Common myeloid progenitor, CD34-positive (primary cell): ENCODE results near the gene NOXO1.

Source experiments
- CTCF ChIA-PET: fragments of 350-600 bp; sonication (Branson Sonifier 250); formaldehyde crosslinking; loops from one replicate; lab custom pipeline; 2021; ENCODE audit warnings: antibody characterized with exemption; lab: Charles Lee
- POLR2A ChIA-PET: fragments of 350-600 bp; sonication (Branson Sonifier 250); formaldehyde crosslinking; loops from one replicate; lab custom pipeline; 2021; ENCODE audit warnings: antibody characterized with exemption; lab: Charles Lee
- DNase-seq, 3 donors: peaks; one replicate each; pipeline versions ENCODE4 v3.0.0 to v3.0.0-alpha.2; 2013
- H3K27ac ChIP-seq, 2 experiments: 1 replicate in 1 of 2; 2 replicates in 1 of 2; pipeline ENCODE4 v1.7.0; 2013; ENCODE audit warnings: inconsistent platforms in 2 of 2, low read length in 2 of 2, mild to moderate bottlenecking in 2 of 2, low read depth in 1 of 2, moderate library complexity in 1 of 2; ENCODE audit not compliant: severe bottlenecking in 2 of 2, insufficient read depth in 1 of 2, poor library complexity in 1 of 2
- H3K27me3 ChIP-seq, 5 experiments: replicated peaks in 2 of 5; 1 replicate in 3 of 5; 2 replicates in 2 of 5; pipeline versions ENCODE4 v1.6.1 to v1.7.0; 2013; ENCODE audit warnings: low read length in 4 of 5, mild to moderate bottlenecking in 2 of 5, moderate library complexity in 2 of 5, inconsistent platforms in 1 of 5; ENCODE audit not compliant: insufficient read depth in 5 of 5, control insufficient read depth in 4 of 5
- H3K36me3 ChIP-seq, 4 experiments: 1 replicate in 2 of 4; 2 replicates in 2 of 4; pipeline versions ENCODE4 v1.6.1 to v1.7.0; 2013; ENCODE audit warnings: low read length in 3 of 4, control low read depth in 1 of 4, mild to moderate bottlenecking in 1 of 4; ENCODE audit not compliant: control insufficient read depth in 4 of 4, insufficient read depth in 4 of 4
- H3K4me1 ChIP-seq, 4 experiments: 1 replicate in 3 of 4; 2 replicates in 1 of 4; pipeline versions ENCODE4 v1.6.1 to v1.7.1; 2013; ENCODE audit warnings: low read length in 3 of 4, mild to moderate bottlenecking in 3 of 4, control low read depth in 1 of 4, inconsistent platforms in 1 of 4, moderate library complexity in 1 of 4; ENCODE audit not compliant: control insufficient read depth in 4 of 4, insufficient read depth in 4 of 4; ENCODE audit errors: control extremely low read depth in 1 of 4
- H3K4me3 ChIP-seq, 7 experiments: 1 replicate in 4 of 7; 2 replicates in 3 of 7; pipeline versions ENCODE4 v1.5.1 to v1.7.0; 2013; ENCODE audit warnings: mild to moderate bottlenecking in 7 of 7, low read length in 6 of 7, moderate library complexity in 6 of 7, inconsistent platforms in 2 of 7, low read depth in 2 of 7, control low read depth in 1 of 7; ENCODE audit not compliant: insufficient read depth in 4 of 7, control insufficient read depth in 1 of 7; ENCODE audit errors: extremely low read depth in 1 of 7
- H3K9me3 ChIP-seq, 5 experiments: 1 replicate in 4 of 5; 2 replicates in 1 of 5; pipeline versions ENCODE4 v1.6.1 to v1.7.1; 2013; ENCODE audit warnings: low read length in 4 of 5, mild to moderate bottlenecking in 2 of 5, inconsistent platforms in 1 of 5, low read depth in 1 of 5, moderate library complexity in 1 of 5; ENCODE audit not compliant: control insufficient read depth in 4 of 5, insufficient read depth in 2 of 5; ENCODE audit errors: control extremely low read depth in 1 of 5
- WGBS: methylation state at CpG from one replicate; pipeline ENCODE4 v1.1.5; 2013; ENCODE audit not compliant: insufficient coverage; 5-methylcytosine and 5-hydroxymethylcytosine counted together

NOXO1 gene

DNA sequence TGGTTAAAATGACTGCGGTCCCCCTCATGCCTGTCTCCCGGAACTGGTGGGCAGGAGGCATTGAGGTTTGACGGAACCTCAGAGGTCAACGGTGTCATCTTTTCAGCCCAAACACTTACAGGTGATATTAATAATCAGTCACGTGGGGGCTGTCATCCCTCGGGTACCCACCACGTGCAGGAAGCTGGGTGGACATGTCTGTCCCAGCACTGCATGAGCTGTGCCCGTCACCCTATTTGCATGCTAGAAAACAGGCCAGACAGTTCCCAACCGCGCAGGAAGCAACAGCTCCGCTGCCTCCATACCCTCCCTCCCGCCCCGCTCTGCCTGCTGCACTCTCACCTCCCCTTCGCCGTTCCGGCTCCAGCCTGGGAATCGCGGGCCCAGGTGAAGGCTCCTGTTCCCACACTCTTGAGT lies 9.9 kb upstream of the NOXO1 start:
- WGBS, result 1% methylated on average over 15 of the region's 18 CpGs
- CTCF ChIA-PET, result no interaction called here
- peaks cover 0 to 29% (median 21%) of the 10 kb centered on the region in 4 experiments for H3K4me1 ChIP-seq
- H3K27me3 ChIP-seq, result peaks cover 0 to 45% (median 22%) of the 10 kb centered on the region in 5 experiments
- H3K36me3 ChIP-seq, result peaks cover 0 to 13% (median 9%) of the 10 kb centered on the region in 4 experiments
- no peaks in the 10 kb centered on the region for H3K9me3 ChIP-seq
- POLR2A ChIA-PET, result interaction anchor here (1.2 to 1.5 kb wide), 2 partner anchors 26 to 157 kb away, joined by 3 read pairs; partner anchors contain the start of gene RPS2
- peak overlapping the region in 4 of 7 experiments; percentile 46 to 66 (median 58) for H3K4me3 ChIP-seq
- H3K27ac ChIP-seq, result no peak overlapping the region
- peak in 2 of 3 donors; percentile 43 to 48 for DNase-seq

DNA sequence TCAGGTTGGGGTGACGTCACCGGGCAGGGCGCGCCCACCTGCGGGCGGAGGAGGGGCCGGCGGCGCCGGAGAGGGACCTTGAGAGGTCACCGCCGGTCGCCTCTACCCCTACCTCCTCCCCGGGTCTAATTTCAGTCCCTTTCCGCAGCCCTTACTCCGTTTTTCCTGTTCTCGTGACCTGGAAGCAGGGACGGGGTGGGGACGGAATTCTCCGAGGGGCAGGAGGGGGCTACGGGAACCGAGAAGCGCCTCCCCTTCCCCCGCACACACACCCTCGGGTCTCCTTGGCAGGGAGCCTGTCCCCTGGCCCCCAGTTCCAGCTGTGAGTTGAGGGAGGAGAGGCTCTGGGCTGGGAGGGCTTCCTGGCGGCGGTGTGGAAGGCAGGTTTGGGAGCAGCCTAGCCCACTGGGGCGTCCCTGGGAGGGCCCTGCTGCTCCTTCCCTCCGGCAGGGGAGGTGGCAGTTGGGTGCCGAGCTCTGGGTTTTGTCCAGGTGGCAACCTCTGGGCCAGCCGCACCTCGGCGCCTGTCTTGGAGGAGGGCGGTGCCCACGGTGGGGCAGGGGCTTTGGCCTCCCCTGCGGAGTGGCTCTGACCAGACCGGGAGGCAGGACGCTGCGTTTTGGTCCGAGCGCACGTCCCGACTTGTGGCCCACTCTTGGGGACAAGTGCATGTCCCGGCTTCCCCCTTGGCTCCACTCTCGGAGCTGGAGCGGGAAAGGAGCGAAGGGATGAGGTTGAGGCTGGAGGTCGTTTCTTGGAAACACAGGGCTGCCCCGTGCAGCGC lies 9.3 kb upstream of the NOXO1 start:
- WGBS, result 2% methylated on average over 34 of the region's 50 CpGs
- Histone ChIP-seq H3K4me1 (peaks cover 0 to 29% (median 22%) of the 10 kb centered on the region in 4 experiments), H3K36me3 (peaks cover 0 to 19% (median 14%) of the 10 kb centered on the region in 4 experiments), H3K27ac (no peak overlapping the region), H3K4me3 (peak overlapping the region in 6 of 7 experiments; percentile 19 to 66 (median 36)), H3K27me3 (peaks cover 0 to 45% (median 22%) of the 10 kb centered on the region in 5 experiments), H3K9me3 (no peaks in the 10 kb centered on the region)
- ChIA-PET POLR2A (no interaction called here), CTCF (no interaction called here)
- DNase-seq, result peak in 1 of 3 donors; percentile 10

DNA sequence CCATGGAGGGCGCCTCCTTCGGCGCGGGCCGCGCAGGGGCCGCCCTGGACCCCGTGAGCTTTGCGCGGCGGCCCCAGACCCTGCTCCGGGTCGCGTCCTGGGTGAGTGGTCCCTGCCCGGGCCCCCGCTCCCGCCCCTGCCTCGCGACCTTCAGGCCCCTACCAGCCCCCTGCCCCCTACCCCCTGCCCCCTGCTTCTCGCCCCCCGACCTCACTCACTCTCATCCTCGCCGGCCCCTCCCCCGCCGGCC lies 8.8 kb upstream of the NOXO1 start:
- CTCF ChIA-PET, result no interaction called here
- H3K27me3 ChIP-seq, result peaks cover 0 to 45% (median 22%) of the 10 kb centered on the region in 5 experiments
- H3K4me1 ChIP-seq, result peaks cover 0 to 34% (median 24%) of the 10 kb centered on the region in 4 experiments
- no peaks in the 10 kb centered on the region for H3K9me3 ChIP-seq
- H3K27ac ChIP-seq, result no peak overlapping the region
- no CpG with 5 or more reads among the region's 25 CpGs for WGBS
- POLR2A ChIA-PET, result no interaction called here
- H3K36me3 ChIP-seq, result peaks cover 0 to 22% (median 16%) of the 10 kb centered on the region in 4 experiments
- DNase-seq, result no peak
- peak overlapping the region in 2 of 7 experiments; percentile 36 to 50 for H3K4me3 ChIP-seq

DNA sequence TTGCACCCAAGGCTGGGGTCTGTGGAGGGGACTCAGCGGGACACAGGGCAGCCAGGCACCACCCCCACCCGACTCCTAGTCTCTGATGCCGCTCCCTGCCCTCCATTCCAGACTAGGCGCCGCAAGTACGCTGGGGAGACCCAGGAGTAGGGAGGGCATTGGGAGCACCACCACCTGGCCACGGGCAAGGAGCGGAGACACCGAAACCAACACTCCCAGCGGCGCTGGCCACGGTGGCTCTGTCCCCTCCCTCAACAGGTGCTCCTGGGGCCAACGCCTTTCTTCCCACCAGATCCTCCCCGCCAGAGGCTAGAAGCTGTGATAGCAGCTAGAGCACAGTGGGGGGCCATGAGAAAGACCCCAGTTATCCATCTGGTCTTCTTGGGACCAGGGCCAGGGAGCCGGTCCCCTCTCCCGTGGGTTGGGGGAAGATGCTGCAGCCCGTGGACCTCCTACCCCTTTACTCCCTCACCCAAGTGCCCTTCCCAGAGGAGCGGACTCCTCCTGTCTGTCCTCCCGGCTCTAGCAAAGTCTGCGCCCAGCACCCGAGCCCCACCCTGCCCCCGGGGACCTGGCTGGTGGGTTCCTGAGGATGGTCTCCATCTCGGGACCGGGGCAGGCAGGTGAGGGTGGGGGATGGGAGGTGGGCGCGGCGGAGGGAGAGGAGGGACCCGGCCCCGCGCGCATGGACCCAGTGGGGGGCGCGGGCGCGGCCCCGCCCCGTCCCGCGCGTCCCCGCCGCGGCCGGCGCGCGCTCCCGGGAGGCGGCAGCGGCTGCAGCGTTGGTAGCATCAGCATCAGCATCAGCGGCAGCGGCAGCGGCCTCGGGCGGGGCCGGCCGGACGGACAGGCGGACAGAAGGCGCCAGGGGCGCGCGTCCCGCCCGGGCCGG lies 8.2 kb upstream of the NOXO1 start, which contains the start of gene SYNGR3:
Gene SYNGR3 (plus strand): TSS at position 762 of the 892 bp plus-strand sequence. CDS start 133 bp downstream, outside the sequence.
- Histone ChIP-seq H3K4me1 (peaks cover 0 to 39% (median 30%) of the 10 kb centered on the region in 4 experiments), H3K36me3 (peaks cover 0 to 22% (median 16%) of the 10 kb centered on the region in 4 experiments), H3K27me3 (peaks cover 0 to 45% (median 22%) of the 10 kb centered on the region in 5 experiments), H3K9me3 (no peaks in the 10 kb centered on the region), H3K27ac (no peak within 1 kb of the TSS), H3K4me3 (peak within 1 kb of the TSS in 6 of 7 experiments; percentile 19 to 66 (median 36))
- POLR2A ChIA-PET, result no interaction called here
- 9% methylated on average over 51 of the region's 67 CpGs for WGBS
- no peak for DNase-seq
- CTCF ChIA-PET, result interaction anchor here (1.3 kb wide), 1 partner anchor 21 kb away, joined by 3 read pairs; no protein-coding TSS in a partner anchor

DNA sequence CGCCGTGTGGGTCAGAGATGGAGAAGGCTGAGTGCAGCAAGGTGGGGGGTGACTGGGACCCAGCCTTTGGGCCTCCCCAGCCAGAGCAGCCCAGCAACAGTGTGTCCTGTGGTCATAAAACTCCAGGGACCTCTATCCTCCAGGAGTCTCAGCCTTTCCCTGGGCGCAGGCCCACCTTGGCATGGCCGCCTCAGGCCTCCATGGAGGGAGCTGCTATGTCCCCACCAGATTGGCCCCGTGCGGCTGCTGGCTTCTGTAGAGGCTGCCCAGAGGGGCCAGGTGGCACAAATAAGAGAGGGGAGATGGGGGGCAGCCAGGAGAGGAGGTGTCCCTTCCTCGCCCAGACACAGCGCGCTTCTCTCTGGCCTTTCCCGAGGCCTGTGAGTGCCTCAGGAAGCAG lies 5.9 kb upstream of the NOXO1 start:
- Histone ChIP-seq H3K4me1 (peaks cover 0 to 45% (median 38%) of the 10 kb centered on the region in 4 experiments), H3K36me3 (peaks cover 0 to 22% (median 16%) of the 10 kb centered on the region in 4 experiments), H3K27ac (no peak overlapping the region), H3K27me3 (peaks cover 0 to 56% (median 33%) of the 10 kb centered on the region in 5 experiments), H3K4me3 (no peak overlapping the region), H3K9me3 (no peaks in the 10 kb centered on the region)
- WGBS, result 90% methylated on average over 9 of the region's 10 CpGs
- ChIA-PET CTCF (no interaction called here), POLR2A (no interaction called here)
- no peak for DNase-seq

DNA sequence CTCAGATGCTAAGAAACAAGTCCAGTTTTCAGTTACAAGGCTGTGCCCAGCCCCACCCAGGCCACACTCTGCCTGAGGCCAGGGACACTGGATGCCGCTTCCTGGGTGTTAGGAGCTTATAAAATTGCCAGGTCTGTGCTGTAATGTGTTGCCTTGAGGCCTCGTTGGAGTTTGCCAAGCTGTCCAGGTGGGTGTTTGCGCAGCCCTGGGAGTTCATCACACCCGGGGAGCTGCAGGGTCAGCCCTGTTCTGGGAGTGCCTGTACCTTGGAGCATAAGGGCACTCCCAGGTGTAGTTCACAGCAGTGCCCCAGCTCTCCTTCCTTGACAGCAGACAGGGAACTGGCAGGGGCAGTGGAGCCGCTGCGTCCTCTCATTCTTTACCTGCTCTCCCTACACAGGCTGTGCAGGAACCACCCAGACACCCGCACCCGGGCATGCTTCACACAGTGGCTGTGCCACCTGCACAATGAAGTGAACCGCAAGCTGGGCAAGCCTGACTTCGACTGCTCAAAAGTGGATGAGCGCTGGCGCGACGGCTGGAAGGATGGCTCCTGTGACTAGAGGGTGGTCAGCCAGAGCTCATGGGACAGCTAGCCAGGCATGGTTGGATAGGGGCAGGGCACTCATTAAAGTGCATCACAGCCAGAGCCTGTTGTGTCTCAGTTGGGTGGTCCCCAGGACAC lies 4.3 kb upstream of the NOXO1 start:
- DNase-seq, result no peak
- WGBS, result 97% methylated on average over 14 of the region's 14 CpGs
- Histone ChIP-seq H3K9me3 (no peaks in the 10 kb centered on the region), H3K4me1 (peaks cover 0 to 31% (median 26%) of the 10 kb centered on the region in 4 experiments), H3K27ac (no peak overlapping the region), H3K27me3 (peaks cover 0 to 59% (median 35%) of the 10 kb centered on the region in 5 experiments), H3K36me3 (peaks cover 0 to 22% (median 16%) of the 10 kb centered on the region in 4 experiments), H3K4me3 (peak overlapping the region in 1 of 7 experiments; percentile 82)
- ChIA-PET POLR2A (interaction anchor here (0.5 to 0.8 kb wide), 2 partner anchors 19 to 170 kb away, joined by 3 read pairs; partner anchors contain the start of gene TRAF7), CTCF (interaction anchor here (0.5 to 1.7 kb wide), 4 partner anchors 13 to 37 kb away, joined by 3 to 10 read pairs (median 4); no protein-coding TSS in a partner anchor)
